GM19468 (cell line): Measurements from ENCODE around the gene HHIPL1.
"Not testable (repeated sequence)": the region's sequence is repeated elsewhere in the genome, so short reads cannot be mapped to it uniquely, and the experiment has no call there.

Source experiments
- ATAC-seq: cut with Tn5 transposase; IDR thresholded peaks from one replicate; pipeline ENCODE4 v1.9.1; 2021; ENCODE audit warnings: mild to moderate bottlenecking, moderate library complexity, moderate number of reproducible peaks; ENCODE audit not compliant: unreplicated experiment; ENCODE audit errors: extremely low read depth

Gene HHIPL1

DNA sequence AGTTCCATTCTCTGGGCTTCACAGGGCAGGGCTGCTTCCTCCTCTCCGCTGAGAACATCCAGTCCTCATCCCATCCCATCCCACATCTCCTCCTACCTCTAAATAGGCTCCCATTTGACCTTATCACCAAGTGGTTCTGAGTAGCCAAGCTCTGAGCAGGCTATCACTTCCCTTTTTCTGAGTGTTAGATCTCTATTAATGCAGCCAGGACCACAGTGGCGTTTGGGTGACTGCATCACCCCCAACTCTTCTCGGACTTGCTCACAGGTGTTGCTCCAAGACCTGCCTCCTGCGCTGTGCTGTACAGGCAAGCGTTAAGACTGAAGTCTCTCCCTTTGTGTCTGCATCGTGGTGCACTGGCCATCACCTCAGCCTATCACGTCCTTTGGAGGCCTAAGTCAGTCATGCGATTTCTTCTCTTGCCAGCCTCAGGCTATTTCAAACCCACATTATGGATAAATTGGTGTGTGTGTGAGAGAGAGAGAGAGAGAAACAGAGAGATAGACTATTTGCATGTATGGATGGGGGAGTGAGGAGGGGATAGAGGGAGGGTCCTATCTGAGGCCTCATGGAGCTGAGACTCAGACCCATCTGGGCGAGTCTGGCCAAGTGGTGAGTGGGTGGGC is 12.4 kb upstream of the HHIPL1 start:
- ATAC-seq, result no peak

DNA sequence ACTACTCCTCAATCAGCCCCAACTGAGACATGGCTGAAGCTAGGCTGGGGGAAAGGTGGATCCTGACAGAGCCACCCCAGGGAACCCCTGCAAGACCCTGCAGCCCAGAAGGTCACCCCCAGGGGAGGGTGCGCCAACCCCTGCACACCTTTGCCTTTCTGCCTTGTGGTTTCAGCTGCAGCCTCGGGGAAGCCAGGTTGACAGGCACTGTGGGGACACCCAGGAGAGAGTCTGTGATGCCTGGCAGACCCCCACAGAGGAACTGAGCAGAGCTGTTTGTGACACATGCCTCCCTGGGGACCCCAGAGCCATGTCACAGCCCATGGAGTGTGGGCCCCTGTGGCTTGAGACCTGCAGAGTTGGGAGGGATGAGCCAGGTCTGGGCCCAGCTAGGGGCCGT is 11.8 kb upstream of the HHIPL1 start:
- no peak for ATAC-seq

DNA sequence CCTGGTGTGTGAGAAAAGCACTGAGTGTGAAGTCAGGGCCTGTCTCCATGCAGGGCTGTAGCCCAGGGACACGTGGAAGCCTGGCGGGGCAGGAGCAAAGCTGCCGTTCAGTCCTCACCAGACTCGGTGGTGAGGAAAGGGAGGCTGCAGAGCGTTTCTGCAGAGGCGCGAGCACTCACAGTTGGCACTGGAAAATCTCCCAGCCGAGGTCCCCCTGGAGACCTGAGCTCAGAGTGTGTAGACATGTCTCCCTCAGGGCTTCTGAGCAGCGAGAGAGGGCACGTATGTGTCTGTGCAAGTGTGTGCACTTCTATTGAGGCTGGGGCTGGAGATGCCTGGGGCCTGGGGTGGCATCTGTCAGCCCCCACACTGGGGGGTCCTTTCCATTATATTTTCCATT is 11.0 kb upstream of the HHIPL1 start:
- no peak for ATAC-seq

DNA sequence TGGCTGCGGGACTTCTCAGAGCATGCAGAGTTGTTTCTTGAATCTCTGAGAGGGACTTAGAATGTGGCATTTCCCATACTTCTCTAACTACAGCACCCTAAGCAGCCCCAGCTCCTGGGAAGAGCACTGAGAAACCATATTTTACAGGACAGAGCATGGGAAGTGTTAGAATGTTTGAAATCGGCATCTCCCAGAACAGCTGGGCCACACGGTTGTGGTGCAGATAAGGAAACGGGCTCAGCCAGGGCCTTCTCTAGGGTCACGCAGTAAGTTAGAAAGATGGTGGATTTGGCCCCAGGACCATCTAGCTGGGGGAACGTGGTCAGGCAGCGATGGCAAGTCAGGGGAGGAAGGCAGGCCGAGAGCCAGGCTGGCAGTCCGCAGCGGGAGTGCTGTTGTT is 10.5 kb upstream of the HHIPL1 start:
- no peak for ATAC-seq

DNA sequence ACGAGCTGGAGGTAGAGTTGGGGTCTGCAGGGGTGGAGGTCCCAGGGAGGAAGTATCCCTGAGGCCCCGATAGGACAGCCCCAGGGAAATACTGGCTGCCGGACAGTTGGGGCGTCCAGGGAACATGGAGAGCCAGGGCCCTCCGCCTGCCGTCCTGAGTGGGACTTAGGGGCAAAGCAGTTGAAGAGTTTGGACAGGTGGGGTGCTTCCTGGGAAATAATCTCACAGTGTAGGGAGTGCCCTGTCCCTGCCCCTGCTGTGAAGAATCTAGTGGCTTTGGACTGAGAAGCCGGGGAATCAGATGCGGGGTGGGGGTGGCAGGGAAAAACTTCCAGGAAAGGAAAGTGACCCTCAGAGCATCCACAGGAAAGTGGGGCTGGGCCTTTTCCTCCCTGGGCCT is 9.8 kb upstream of the HHIPL1 start:
- no peak for ATAC-seq

GRCh38 chr14:99636487-99636886 is 8.4 kb upstream of the HHIPL1 start:
- ATAC-seq, result no peak

GRCh38 chr14:99637624-99638023 is 7.3 kb upstream of the HHIPL1 start:
- no peak for ATAC-seq

DNA sequence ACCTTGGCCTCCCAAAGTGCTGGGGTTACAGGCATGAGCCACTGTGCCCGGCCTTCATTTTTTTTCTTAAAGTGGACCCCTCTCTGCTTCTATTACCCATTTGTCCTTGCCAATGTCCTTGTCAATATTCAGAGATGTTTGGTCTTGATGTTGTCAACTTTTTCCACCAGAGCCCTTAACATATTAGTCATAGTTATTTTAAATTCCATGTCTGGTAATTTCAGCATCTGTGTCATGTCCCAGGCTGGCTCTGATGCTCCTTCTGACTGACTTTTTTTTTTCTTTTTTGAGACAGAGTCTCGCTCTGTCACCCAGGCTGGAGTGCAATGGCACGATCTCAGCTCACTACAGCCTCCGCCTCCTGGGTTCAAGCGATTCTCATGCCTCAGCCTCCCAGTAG is 2.2 kb upstream of the HHIPL1 start:
- ATAC-seq, result not testable (repeated sequence)

DNA sequence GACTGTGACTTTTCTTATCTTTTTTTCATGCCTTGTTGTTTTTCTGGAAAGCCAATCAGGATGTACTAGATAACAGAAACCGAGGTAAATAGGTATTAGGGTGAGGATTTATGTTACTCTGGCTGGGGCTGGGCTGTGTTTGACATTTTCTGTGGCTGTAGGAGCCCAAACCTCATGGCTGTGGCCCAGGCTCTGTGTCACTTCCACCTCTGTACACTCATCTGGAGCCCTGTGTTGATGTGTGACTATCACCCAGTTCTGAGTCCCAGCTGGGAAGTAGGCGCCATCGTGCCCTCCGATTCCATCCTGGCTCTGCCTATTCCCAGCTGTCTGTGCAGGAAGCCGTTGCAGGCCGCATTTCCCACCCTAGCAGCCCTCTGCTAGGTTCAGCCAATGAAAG is 1.6 kb upstream of the HHIPL1 start:
- no peak for ATAC-seq

DNA sequence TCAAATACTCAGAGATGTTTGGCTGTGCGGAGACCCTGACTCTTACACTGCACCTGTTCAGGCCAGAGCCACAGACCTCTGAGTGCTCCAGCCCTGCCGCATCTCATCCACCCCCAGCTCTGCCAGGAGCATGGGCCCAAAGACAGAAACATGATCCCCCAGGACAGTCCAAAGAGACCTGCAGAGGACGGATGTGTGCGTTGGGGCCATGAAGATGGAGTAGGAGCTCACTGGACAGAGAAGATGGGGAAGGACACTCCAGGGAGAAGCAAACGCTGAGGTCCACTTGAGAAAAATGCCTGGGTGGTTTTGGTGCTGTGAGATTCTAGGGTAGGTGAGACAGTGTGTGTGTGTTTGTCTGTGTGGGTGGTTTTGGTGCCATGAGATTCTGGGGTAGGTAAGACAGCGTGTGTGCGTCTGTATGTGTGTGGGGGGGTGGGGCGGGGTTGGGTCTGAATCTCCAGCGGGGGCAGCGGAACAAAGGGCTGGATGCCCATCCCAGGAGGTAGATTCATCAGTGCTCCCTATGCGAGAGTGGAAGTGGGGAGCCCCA is 818 bp upstream of the HHIPL1 start:
- no peak for ATAC-seq

GRCh38 chr14:99645545-99646505 is 896 bp downstream of the HHIPL1 start:
- ATAC-seq, result no peak

DNA sequence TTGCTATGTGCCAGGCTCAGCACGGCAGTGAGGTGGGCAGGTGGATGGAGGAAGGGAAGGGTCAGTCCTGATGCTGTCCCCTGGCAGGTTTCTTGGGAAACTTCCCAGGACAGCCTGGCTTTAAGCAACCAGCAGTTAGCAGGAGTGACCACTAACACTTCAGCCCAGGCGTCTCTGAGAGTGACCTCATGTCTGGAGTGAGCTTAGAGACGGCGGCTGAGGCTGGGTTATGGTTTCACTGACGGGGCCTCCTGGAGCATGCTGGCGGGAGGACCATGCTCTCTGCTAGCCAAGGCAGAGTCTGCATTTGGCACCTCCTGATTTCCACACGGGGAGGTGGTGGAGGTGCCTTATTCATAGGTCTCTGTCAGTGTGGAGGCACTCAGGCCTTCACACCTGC is 2.5 kb downstream of the HHIPL1 start:
- no peak for ATAC-seq

- ATAC-seq, result no peak
Measured at GRCh38 chr14:99648027-99648784, 3.3 kb downstream of the HHIPL1 start.

DNA sequence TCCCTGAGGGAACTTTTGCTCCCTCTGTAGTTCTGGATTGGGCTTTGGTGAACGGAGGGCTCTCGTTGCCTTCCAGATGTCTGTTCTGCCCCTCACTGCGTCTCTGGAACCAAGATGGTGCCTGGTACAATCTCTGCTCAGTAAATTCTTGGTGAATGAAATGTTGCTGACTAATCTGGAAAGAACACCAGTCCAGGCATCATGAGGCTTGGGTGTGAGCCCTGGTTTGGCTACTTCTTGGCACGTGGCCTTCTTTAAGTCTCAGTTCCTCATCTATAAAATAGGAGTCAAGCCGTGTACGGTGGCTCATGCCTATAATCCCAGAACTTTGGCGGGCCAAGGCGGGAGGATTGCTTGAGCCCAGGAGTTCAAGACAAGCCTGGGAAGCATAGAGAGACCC is 4.3 kb downstream of the HHIPL1 start:
- ATAC-seq, result no peak

DNA sequence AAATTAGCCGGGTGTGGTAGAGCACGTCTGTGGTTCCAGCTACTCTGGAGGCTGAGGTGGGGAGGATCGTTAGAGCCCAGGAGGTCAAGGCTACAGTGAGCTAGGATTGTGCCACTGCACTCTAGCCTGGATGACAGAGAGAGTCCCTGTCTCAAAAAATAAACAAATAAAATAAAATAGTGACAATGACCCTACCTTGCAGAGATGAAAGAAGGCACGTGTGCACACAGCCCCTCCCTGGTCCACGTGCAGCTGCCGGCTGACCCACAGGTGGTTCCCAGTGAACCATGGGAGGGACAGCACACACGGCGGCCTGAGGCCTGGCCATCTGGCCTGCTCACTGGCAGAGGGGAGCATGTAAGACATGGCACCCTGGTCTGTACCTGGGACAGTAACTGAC is 4.7 kb downstream of the HHIPL1 start:
- no peak for ATAC-seq

- ATAC-seq, result no peak
Measured at GRCh38 chr14:99650189-99650588, 5.3 kb downstream of the HHIPL1 start.

DNA sequence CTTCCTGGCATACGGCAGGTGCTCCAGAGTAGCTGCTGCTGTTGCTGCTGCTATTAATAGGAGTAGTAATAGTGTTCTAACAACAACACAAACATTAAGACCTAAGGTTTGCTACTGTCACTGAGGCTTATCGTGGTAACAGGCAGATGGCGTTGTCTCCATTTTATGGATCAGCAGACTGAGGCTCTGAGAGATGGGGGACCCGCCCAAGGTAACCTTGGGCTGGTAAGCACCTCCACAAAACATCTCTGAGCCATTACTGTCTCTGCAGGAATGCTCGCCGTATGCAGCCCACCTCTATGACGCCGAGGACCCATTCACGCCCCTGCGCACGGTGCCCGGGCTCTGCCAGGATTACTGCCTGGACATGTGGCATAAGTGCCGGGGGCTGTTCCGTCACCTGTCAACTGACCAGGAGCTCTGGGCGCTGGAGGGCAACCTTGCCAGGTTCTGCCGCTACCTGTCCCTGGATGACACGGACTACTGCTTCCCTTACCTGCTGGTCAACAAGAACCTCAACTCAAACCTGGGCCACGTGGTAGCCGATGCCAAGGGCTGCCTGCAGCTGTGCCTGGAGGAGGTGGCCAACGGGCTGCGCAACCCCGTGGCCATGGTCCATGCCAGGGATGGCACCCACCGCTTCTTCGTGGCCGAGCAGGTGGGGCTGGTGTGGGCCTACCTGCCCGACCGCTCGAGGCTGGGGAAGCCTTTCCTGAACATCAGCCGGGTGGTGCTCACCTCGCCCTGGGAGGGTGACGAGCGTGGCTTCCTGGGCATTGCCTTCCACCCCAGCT is 7.2 kb downstream of the HHIPL1 start:
- ATAC-seq, result no peak

DNA sequence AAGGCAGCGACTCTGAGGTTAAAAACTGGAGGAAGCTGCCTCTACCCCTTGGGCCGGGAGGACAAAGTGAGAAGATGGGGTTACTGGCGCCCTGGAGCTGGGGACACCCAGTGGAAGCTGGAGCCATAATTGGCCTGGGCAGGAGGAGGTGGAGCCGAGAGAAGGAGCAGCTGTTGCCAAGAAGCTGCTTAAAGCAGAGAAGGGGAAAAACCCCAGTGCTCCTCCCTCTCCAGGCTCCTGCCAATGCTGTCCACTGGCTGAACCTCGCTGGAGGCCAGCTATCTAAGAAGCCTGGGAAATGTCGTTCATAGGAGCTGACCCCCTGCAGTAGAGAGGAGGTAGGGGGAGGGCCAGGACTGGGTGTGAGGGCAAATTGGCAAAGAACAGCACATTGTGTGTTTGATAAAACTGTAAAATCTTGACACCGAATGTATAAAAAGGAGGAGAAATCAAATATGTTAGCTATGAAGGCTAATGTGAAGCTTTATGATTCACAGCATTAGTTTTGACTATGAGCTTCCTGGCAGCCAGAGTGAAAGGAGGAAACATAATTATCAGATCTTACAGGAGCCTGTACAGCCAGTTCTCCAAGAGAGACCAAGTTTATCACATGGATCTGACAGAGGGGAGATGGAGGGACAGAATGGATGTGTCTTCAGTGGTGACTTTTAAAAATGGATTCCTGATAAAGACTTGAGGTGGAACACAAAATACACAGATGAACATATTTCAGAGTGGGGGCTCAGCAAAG is 9.5 kb downstream of the HHIPL1 start:
- no peak for ATAC-seq

GRCh38 chr14:99655521-99655920 is 10.6 kb downstream of the HHIPL1 start:
- no peak for ATAC-seq
